Middle frontal gyrus (tissue), 1 donor: ENCODE data around the gene PPP6R2.

Experiments used
- DNase-seq: peaks from one replicate; pipeline ENCODE4 v3.0.0-alpha.2; 2015; ENCODE audit warnings: low spot score; ENCODE audit errors: extremely low spot score

PPP6R2 gene, protein sequence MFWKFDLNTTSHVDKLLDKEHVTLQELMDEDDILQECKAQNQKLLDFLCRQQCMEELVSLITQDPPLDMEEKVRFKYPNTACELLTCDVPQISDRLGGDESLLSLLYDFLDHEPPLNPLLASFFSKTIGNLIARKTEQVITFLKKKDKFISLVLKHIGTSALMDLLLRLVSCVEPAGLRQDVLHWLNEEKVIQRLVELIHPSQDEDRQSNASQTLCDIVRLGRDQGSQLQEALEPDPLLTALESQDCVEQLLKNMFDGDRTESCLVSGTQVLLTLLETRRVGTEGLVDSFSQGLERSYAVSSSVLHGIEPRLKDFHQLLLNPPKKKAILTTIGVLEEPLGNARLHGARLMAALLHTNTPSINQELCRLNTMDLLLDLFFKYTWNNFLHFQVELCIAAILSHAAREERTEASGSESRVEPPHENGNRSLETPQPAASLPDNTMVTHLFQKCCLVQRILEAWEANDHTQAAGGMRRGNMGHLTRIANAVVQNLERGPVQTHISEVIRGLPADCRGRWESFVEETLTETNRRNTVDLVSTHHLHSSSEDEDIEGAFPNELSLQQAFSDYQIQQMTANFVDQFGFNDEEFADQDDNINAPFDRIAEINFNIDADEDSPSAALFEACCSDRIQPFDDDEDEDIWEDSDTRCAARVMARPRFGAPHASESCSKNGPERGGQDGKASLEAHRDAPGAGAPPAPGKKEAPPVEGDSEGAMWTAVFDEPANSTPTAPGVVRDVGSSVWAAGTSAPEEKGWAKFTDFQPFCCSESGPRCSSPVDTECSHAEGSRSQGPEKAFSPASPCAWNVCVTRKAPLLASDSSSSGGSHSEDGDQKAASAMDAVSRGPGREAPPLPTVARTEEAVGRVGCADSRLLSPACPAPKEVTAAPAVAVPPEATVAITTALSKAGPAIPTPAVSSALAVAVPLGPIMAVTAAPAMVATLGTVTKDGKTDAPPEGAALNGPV

DNA sequence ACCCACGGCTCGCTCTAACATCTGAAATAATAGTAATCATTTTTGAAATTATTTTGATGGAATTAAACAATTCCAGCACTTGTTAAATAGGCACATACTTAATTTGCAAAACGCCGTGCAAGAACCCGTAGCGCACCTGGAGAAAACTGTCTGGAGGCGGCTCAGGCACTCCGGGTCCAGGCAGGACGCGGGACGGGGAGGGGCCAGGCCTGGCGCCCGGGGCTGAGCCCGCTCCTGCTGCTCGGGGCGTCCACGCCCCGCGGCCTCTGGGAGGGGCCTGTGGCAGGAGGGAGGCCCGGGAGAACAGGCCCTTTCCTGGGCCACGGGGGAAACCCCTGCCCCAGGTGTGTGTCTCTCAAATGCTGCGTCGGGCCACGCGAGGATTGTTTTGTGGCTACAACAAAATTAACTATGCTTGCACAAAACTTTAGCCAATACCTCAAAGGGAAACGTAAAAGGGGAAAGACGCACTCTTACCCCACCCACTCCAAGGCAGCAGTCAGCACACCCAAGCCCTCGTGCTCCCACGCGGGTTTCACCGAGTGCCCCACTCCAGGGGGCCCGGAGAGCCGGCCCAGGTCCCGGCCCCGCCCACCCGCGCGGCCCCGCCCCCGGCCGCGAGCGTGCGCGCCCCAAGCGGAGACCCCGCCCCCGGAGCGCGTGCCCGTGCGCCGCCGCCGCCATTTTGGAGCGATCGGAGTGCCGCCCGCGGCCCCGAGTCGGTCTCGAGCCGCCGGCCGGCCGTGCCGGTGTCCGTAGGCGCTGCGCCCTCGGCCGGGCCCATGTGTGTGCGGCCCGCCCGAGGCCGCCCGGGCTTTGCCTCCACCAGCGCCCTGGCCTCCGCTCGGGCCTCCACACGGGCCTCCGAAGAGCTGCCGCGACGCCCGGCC is at the start of gene PPP6R2:
PPP6R2 (plus strand) TSS at position 677 of the 890 bp plus-strand sequence. CDS start 50,582 bp downstream, outside the sequence.
- DNase-seq = no peak

DNA sequence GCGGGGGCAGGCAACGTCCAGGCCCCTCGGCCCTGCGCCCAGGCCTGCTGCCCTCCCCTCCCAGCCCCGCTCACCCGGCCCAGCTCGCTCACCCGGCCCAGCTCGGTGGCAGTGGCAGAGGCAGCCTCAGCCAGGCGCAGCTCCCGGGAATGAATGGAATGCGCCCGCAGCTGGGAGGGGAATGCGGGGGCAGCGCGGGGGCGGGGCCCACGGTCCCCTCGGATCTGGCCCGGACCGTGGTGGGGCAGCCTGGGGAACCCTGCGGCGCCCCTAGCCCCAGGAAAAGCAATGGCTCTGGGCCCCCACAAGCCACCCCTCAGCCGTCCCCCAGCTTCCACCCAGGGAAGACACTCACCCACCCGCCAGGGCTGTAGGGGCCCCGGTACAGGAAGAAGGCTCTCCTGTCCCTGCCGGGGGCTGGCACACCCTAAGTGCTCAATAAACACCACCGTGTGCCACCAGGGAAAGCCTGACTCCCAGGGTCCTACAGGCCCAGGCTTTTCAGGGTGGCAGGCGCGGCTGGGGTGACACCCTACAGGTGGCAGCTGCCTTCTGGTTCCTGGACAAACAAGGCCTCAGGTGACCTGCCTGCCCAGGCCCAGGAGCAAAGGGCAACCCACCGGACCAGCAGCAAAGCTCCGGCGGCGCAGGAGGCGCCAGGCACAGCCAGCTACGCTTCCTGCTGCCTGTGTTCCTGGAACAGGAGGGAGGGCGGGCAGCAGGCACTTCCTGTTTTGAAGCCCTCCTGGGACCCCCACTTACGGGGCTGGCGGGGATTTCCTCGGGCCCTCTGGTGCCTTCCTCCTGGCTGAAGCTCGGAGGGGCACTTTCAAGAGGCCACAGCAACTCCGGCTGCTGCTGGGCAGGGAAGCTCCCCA is 49.4 kb upstream of the PPP6R2 start:
- no peak for DNase-seq

DNA sequence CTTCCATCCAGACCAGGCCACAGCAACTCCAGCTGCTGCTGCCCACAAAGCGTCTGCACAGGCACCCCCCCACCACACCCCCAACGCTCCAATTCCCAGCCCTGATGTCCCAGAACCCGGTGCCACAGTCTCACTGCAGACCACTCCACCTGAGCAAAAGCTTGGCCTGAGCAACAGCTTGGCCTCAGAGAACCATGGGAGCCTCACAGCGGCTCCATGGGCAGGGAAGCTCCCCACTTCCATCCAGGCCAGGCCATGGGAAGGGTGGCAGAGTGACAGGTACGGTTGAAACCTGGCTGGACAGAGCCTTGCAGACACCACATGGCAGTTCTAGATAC is 48.8 kb upstream of the PPP6R2 start:
- no peak for DNase-seq

DNA sequence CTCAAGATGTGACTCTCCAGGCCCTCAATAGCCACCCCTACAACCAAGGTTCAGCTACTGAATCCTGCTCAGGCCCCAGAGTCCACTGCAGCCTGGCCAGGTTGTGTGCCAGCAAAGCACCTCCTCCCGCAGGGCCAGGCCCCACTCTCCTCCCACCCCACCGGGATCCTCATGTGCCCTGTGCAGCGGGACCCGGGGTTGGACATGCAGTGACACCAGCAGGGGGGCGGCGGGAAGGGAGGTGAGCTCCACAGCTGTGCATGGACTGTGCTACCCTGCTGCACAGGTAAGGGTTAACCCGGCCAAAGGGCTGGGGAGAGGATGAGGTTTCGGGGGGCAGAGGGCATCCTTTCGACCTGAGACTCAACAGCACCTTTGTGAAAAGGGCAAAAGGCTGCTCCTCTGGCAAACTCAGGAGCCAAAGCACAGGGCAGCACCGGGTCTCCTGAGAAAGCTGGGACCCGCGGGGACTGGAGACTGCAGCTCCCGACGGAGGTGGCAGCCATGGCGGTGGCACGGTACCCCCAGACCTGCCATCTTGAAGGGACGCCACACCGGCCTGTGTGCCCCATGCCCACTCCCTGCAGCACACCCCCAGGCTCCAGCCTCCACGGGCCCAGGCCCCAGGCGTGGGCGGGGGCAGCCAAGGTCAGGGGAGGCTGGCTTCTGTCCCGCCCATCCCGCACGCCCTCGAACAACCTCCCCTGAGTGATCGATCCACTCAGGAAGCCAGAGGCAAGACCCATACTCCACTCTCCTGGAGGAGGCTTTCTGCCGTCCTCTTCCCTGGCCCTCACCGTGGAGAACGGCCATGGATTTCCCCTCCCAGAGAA is 46.3 kb upstream of the PPP6R2 start:
- no peak for DNase-seq

DNA sequence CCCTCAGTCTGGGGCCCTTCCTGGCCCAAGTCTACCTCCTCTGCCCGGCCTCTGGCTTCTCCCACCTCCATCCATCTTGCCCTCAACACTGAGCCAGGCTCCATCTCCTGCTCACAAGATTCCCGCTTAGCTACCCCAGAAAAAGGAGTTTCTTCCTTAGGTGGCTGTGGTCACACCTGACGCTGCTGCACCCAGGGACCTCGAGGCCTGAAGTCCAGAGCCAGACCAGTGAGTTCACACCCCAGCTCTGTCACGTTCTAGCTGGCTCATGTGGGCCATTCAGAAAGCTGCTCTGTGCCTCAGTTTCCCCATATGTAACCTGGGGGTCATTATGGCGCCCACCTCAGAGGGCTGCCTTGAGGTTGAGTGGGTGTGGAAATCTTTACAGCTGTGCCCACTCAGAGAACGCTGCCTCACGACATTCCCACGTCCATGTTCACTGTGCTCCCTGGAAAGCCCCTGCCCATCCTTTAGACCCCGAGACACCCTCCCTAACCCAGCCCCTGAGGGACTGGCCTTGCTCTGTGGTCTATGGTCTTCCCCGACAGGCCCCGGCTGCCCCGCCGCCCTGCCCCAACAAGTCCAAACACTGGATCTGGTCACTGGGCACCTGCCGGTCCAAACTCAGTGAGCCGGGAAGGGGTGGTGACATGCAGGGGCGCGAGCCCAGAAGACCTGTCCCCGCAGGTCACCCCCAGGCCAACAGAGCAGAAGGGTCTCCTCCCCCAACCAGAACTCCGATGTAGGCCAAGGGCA is 45.4 kb upstream of the PPP6R2 start:
- DNase-seq = no peak

DNA sequence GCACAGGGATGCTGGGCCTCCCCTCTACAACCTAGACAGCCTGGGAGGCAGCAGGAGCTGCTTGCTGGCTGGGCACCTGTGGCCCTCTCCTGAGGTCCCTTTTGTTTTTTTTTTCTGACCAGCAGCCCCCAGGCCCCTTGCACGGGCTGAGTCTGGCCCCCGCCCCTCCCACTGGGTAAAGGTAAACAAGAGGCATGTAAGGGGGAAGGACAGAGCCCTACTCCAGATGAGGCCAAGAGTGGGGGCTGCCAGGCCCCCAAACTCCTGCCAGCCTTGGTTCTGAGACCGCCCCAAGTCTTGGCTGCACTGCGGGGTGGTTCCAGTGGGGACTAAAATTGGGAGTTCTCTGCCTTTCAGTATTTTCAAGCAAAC is 44.9 kb upstream of the PPP6R2 start:
- DNase-seq = no peak

DNA sequence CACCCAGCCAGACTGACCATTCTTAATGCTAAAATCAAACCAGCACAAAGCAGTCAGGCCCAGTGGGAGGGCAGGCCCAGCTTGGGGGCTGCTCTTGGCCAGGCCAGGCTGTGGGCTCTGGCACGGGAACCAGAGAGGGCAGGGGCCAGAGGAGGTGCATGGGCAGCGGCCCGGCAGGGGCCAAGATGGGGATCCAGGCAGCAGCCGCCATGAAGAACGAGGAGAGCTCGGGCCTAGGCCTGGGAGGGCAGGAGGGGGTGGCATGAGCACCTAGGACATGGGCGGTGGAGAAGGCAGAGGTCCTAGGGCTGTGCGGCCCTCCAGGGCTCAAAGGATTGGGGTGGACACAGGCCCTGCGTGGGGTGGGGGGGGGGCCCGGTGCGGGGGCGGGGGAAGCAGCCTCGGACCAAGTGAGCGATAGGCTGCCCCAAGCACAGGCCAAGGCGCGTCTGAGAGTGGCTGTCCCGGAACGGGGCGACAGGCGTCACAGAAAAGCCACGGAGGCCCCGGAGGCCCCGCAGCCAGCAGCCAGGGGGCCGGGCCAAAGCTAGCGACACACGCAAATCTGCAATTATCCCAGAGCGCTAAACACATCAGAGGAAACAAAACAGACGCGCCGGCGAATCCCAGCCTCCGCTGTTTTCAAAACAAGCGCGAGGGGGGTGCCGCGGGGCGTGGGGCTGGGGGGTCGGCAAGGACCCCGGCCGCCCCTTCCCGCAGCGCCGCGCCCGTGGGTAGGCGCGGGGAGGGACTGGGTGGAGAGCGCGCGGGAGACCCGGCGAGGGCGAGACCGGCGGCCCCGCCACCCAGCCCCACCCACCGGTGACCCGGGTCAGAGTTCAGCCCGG is 44.0 kb upstream of the PPP6R2 start:
- DNase-seq = no peak

DNA sequence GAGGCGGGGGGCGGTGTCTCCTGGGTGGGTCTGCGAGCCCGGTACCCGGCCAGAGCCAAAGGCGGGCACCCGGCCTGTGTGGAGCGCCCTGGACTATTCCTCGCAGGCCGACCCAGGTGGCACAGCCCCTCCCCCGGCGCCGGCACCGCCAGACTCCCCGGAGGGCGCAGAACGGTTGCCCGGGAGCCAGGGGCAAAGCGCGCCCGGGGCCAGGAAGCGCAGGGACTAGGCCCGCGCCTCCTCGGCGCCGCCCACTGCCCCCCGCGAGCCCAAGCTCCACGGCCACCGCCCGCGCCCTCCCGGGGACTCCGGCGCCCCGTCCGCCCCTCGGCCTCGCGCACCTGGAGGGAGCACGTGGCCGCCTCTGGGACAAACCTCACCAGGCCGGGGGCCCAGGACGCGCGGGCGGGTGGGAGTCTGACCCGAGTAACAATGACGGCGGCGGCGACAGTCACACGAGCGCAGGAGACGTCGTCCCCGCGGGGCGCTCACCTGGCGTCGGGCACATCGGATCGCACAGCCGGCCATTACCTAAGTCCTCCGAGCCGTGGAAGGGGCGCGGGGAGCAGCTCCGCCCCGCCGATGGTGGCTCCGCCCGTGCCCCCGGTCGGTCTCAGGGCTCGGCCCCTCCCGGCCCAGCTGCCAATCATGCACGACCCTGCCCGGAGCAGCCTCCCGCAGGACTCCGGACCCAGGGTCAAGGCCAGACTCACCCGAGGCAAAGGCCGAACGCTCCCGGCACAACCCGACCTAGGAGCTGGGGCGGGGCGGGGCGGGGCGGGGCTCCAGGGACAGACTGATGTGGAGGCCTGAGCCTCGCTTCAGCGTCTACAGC is 43.1 kb upstream of the PPP6R2 start:
- DNase-seq = no peak

DNA sequence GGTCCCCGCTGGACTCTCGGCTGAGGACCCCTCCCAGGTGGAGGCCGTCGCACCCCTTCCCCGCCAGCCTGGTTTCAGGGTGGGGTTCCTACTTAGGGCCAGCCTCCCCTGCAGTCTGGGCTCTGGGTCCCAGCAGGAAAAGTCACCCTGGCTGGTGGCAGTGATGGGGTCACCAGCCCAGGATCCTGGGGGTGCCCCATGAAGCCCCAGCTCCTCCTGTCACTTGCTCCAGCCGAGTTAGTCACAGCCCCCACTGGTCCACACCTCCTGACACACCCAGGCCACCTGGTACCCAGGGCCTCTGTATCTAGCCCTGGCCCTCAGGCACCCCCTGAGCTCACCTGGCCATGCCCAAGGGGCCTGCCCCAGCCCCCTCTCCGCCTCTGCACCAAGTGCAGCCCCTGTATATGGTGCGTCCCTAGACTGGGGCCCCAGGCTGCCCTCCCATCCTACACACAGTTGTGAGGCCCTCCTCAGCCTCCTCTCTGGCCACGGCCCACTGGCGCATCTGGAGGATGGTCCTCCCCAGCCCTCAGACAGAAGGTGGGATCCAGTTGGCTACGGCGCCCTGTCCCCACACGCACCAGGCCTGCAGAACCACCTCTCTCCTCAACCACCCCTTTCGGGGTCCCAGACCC is 42.4 kb upstream of the PPP6R2 start:
- DNase-seq = no peak

DNA sequence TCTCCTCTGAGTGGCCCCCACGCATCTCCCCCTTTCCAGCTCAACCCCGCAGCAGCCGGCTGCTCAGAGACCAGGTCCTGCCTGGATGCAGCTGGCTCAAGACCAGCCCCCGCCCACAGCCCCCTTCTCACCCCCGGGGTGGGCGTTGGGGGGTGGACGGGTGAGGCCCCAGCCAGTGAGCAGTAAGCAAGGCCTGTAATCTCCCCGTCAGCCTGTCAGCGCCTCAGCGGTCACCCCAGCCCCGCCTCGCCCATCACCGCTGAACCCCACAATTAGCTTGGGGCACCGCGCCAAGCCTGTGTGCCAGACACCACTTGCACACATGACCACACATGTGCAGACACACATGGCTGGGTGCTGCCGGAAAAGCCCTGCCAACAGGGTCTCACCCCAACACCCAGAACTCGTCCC is 41.5 kb upstream of the PPP6R2 start:
- no peak for DNase-seq

DNA sequence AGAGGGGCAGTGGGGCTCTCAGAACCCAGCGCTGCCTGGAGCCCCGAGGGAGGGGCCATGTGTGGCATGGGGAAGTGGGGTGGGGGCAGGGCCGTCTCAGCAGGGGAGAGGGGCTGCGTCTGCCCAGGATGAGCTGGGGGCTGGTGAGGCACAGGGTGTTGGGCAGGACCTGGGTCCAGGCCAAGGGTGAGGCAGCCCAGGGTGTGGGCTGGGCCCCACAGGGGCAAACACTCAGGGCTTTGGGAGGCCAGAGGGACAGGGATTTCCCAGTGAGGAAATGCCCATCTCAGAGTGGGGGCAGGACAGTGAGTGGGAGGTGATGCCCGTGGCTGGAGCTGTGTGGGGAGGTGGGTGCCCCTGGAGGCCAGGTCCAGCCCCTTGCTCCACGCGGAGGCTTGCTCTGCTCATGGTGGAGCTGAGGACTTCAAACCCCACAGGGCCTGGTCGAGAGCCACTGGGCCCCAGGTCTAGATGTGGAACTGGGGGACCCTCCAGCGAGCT is 41.0 kb upstream of the PPP6R2 start:
- DNase-seq = no peak

DNA sequence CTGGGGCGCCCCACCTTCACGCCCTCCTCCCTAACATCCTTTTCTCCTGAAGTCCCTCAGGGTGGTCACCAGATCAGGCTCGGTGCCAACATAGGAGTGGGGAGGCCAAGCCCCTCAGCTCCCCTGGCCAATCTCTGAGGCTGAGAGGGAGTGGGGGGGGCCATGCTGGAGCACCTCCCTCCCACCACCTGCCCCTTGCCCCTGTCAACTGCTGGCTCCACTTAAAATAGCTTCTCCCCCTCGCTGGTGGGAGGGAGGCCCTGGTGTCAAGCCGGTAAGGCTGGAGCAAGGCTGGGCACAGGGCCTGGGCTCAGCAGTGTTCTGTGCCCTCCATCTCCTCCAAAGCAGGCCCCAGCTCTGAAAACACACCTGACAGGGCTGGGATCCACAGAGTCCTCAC is 40.6 kb upstream of the PPP6R2 start:
- no peak for DNase-seq

DNA sequence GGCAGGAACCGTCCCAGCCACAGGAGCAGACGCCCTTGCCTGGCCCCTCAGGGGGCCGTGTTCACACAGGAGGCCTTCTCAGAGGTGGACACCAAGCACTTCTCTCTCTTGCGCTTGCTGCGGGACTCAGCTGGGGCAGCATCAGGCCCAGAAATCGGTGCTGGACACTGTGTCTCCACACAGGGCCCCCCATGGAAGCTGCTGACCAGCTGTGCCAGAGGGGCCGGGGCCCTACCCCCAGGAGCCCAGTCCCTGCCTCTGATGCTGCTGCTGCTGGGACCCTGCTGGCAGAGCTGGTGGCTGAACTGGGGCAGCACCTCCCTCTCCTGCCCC is 39.6 kb upstream of the PPP6R2 start:
- DNase-seq = no peak

DNA sequence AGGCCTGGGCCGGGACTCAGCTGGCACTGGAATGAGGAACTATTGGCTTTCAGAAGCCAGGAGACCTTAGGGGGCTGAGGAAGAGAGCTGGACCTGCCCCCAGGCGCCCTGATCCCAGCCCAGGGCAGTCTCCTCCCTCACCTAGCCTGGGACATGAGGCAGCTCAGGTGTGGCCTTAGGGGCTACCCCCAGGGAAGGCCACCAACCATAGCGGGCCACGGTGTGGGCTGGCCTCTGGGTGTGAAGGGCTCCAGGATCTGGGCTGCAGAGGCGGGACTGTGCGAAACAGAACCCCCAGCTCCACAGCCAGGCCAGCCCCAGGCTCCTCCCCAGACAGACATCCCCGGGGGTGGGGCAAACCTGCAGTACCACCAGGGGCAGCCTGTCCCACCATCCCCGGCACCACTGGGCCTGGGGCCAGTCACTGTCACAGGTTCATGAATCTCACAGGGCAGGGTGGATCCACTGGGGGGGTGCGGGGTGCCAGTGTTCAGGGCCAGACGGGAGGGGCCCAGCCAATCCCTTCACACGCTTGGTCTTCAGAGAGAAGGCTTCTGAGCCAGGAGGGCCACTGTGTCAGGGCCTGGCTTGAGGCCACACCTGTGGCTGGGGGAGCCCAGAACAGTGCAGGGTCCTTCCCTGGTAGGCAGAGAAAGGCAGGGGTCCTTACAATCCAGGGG is 39.1 kb upstream of the PPP6R2 start:
- no peak for DNase-seq

DNA sequence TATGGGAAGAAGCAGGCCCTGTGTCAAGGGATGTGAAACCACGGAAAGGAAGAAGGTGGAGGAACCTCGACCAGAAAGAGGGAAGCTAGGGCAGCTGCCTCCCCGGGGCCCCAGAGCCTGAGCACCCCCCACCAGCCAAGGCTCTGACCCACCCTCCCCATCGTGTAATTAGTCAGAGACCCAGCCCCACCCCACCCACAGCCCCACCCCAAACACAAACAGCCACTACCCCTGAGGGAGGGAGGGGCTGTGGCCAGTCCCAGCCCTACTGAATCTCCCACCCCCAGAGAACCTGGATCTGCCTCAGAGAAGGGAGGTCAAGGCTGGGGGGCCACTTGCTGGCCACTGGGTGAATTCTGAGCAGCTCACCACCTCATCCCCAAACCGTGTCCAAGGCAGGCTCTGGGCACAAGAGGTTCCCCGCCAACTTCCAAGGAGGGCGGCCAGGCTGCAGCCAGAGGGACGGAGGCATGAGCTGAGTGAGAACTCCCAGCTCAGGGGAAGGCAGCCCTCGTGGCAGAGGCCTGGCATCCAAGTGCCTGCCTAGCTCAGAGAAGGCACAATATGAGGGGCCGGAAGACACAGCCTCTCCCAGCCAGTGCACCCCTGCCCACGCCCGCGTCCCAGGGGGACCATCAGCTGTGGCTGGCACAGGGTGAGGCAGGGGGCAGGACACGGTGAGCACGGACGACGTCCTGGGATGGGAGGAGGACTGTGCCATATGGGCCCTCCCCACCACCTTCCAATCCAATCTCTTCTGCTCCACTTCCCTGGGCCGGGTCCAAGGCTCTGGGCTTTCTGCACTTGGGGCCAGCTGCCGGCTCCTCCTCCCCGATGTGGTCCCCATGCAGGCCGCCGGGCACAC is 38.4 kb upstream of the PPP6R2 start:
- DNase-seq = no peak
